GM12878 (cell line): ENCODE data around the gene CNOT8. TPM values are rescaled to one million over a fixed set of nuclear protein-coding genes. Genes with fewer than 3 reads are reported as not detected.

Experiments used
- ATAC-seq: fragments of 200-7000 bp; cut with Tn5 transposase; 3 replicates; pipeline ENCODE4 v1.9.1; 2020; ENCODE audit warnings: mild to moderate bottlenecking, moderate library complexity
- BruUV-seq: library from RNA; stranded (reverse); fragments of 400-500 nt; replicated peaks from 2 replicates; lab custom pipeline; 2021; lab: Mats Ljungman, UMichigan
- CTCF ChIA-PET: fragments of 300-600 bp; sonication (Branson Sonifier 250); formaldehyde crosslinking; extraction: SDS; loops from one replicate; lab custom pipeline; 2021; ENCODE audit warnings: inconsistent platforms; lab: Yijun Ruan, JAX
- POLR2A ChIA-PET: fragments of 350-600 bp; formaldehyde crosslinking; extraction: SDS; loops from one replicate; lab custom pipeline; 2021; ENCODE audit warnings: inconsistent platforms; lab: Charles Lee
- RAD21 ChIA-PET: fragments of 300-600 bp; sonication (Branson Sonifier 250); formaldehyde crosslinking; loops from one replicate; lab custom pipeline; 2023; ENCODE audit warnings: antibody characterized with exemption; ENCODE audit not compliant: unreplicated experiment; lab: Charles Lee
- SMC1A ChIA-PET: fragments of 300-600 bp; sonication (Branson Sonifier 250); formaldehyde crosslinking; loops from one replicate; lab custom pipeline; 2023; ENCODE audit not compliant: unreplicated experiment, uncharacterized antibody; lab: Charles Lee
- DNase-seq: peaks from one replicate; pipeline ENCODE4 v3.0.0-alpha.2; 2011; ENCODE audit warnings: low read depth, low spot score
- FAIRE-seq: peaks from 3 replicates; lab custom pipeline; 2011; peaks lifted over from hg19 to GRCh38; lab: Jason Lieb, UNC
- H2AFZ ChIP-seq: 2 replicates; pipeline ENCODE4 v1.6.0; 2011; ENCODE audit warnings: low read depth, low read length, control low read depth; ENCODE audit not compliant: control insufficient read depth
- H3K27ac ChIP-seq: 2 replicates; pipeline ENCODE4 v1.5.1; 2011; ENCODE audit warnings: control low read depth; ENCODE audit not compliant: control insufficient read depth, insufficient read depth
- H3K27me3 ChIP-seq, 2 experiments: replicated peaks in 1 of 2; 2 replicates each; pipeline versions ENCODE4 v1.6.0 to v1.6.1; 2011; ENCODE audit warnings: low read length in 1 of 2; ENCODE audit not compliant: control insufficient read depth in 2 of 2, insufficient read depth in 2 of 2
- H3K36me3 ChIP-seq, 2 experiments: 2 replicates each; pipeline ENCODE4 v1.5.1; 2011; ENCODE audit warnings: low read length in 1 of 2; ENCODE audit not compliant: control insufficient read depth in 2 of 2, insufficient read depth in 2 of 2
- H3K4me1 ChIP-seq: 2 replicates; pipeline ENCODE4 v1.6.1; 2011; ENCODE audit warnings: mild to moderate bottlenecking, low read length, moderate library complexity, mixed read lengths; ENCODE audit not compliant: control insufficient read depth, insufficient read depth
- H3K4me2 ChIP-seq: 2 replicates; pipeline ENCODE4 v1.6.0; 2011; ENCODE audit warnings: control low read depth; ENCODE audit not compliant: control insufficient read depth, insufficient read depth
- H3K4me3 ChIP-seq: fragments of 200-600 bp; sonication (generic); 2 replicates; pipeline ENCODE4 v1.5.1; 2016
- H3K79me2 ChIP-seq: 2 replicates; pipeline ENCODE4 v1.6.0; 2011; ENCODE audit warnings: low read length; ENCODE audit not compliant: control insufficient read depth, insufficient read depth
- H3K9ac ChIP-seq: 2 replicates; pipeline ENCODE4 v1.8.0; 2011; ENCODE audit warnings: low read length, control low read depth, mixed read lengths; ENCODE audit not compliant: control insufficient read depth, insufficient read depth
- H3K9me3 ChIP-seq: replicated peaks from 3 replicates; pipeline ENCODE4 v1.5.1; 2011; ENCODE audit warnings: mild to moderate bottlenecking, low read length; ENCODE audit not compliant: control insufficient read depth, insufficient read depth
- H4K20me1 ChIP-seq: 2 replicates; pipeline ENCODE4 v1.6.0; 2011; ENCODE audit not compliant: control insufficient read depth, insufficient read depth
- ATF7 ChIP-seq: fragments of 450-650 bp; IDR thresholded peaks from 2 replicates; pipeline ENCODE4 v1.6.1; 2016; ENCODE audit warnings: low read depth, mild to moderate bottlenecking
- ELK1 ChIP-seq: IDR thresholded peaks from 2 replicates; pipeline ENCODE4 v1.6.1; 2012; ENCODE audit warnings: low read depth, low read length, improper control_type of control experiment
- GATAD2B ChIP-seq: fragments of 450-650 bp; conservative IDR thresholded peaks from 2 replicates; pipeline ENCODE4 v1.6.1; 2017; ENCODE audit warnings: low read depth, mild to moderate bottlenecking, moderate library complexity
- KLF5 ChIP-seq: fragments of 450-650 bp; IDR thresholded peaks from 2 replicates; pipeline ENCODE4 v1.6.1; 2014; ENCODE audit warnings: mild to moderate bottlenecking; ENCODE audit not compliant: partially characterized antibody
- MYC ChIP-seq: IDR thresholded peaks from 2 replicates; pipeline ENCODE4 v1.6.1; 2011; ENCODE audit warnings: mild to moderate bottlenecking, low read length, moderate library complexity, inconsistent platforms; ENCODE audit not compliant: insufficient read depth, insufficient replicate concordance, insufficient read length, severe bottlenecking
- RAD51 ChIP-seq: fragments of 450-650 bp; IDR thresholded peaks from 2 replicates; pipeline ENCODE4 v1.6.1; 2016; ENCODE audit warnings: moderate library complexity, mild to moderate bottlenecking, inconsistent platforms
- SMARCA5 ChIP-seq: fragments of 450-650 bp; IDR thresholded peaks from 2 replicates; pipeline ENCODE4 v1.6.1; 2017; ENCODE audit warnings: mild to moderate bottlenecking
- SUPT20H ChIP-seq: IDR thresholded peaks from 2 replicates; pipeline ENCODE4 v1.6.1; 2011; ENCODE audit warnings: low read depth, mild to moderate bottlenecking, low read length, moderate library complexity, borderline replicate concordance; ENCODE audit not compliant: control insufficient read depth
- ZNF274 ChIP-seq: IDR thresholded peaks from one replicate; pipeline ENCODE4 v1.8.0; 2011; ENCODE audit not compliant: insufficient read length, insufficient read depth
- WGBS: methylation state at CpG from one replicate; pipeline ENCODE4 v1.1.6; 2016; ENCODE audit warnings: low lambda C conversion rate; ENCODE audit not compliant: insufficient replicate concordance, insufficient coverage; ENCODE audit errors: missing lambda C conversion rate; 5-methylcytosine and 5-hydroxymethylcytosine counted together
- in situ Hi-C: fragments of 300-500 bp; cut with MboI; formaldehyde crosslinking; loops from 9 replicates; pipeline ENCODE4 v1.14.3; 2018; ENCODE audit warnings: mixed read lengths
- intact Hi-C: fragments of 100-400 bp; cut with micrococcal nuclease; formaldehyde crosslinking; loops from one replicate; pipeline ENCODE4 v1.14.2; 2022; ENCODE audit not compliant: unreplicated experiment
- polyA plus RNA-seq, 11 experiments: library from polyadenylated mRNA; depleted of rRNA in 4 of 11; unstranded in 6 of 11; stranded (reverse) in 5 of 11; fragments of >200 nt; fragmentation: Nextera tagmentation in 4 of 11; fragmentation: Illumina TruSeq in 1 of 11; extraction: Ambion mirVana in 4 of 11; extraction: Trizol in 1 of 11; gene quantifications; 1 replicate in 1 of 11; 2 replicates in 10 of 11; pipeline versions ENCODE4 v1.2.1 to v1.2.3, GENCODE V29; 2011 to 2016; ENCODE audit warnings: inconsistent platforms in 2 of 11, missing spikeins in 2 of 11, low read depth in 1 of 11
- total RNA-seq, 4 experiments: library from RNA; depleted of rRNA in 3 of 4; stranded (reverse); fragments of >200 nt in 3 of 4; fragmentation: Illumina TruSeq in 1 of 4; extraction: Trizol in 1 of 4; gene quantifications; 2 replicates each; pipeline versions ENCODE4 v1.2.1 to v1.2.3, GENCODE V29; 2013 to 2021
- TF ChIP-seq, protein P1 (sequence below): IDR thresholded peaks from 2 replicates; pipeline ENCODE4 v1.6.1; 2012; ENCODE audit warnings: mild to moderate bottlenecking, low read depth, low read length
- TF ChIP-seq, protein P2 (sequence below): fragments of 450-650 bp; IDR thresholded peaks from 2 replicates; pipeline ENCODE4 v1.6.1; 2018; ENCODE audit warnings: mild to moderate bottlenecking, low read depth, moderate library complexity; ENCODE audit not compliant: partially characterized antibody

CNOT8 gene
- total and polyA plus RNA-seq, 10 of the 15 experiments (the other 5 are each of a cell fraction or from before 2014, with no cell fraction given): 13.2 to 57.1 (median 39.0) TPM

DNA sequence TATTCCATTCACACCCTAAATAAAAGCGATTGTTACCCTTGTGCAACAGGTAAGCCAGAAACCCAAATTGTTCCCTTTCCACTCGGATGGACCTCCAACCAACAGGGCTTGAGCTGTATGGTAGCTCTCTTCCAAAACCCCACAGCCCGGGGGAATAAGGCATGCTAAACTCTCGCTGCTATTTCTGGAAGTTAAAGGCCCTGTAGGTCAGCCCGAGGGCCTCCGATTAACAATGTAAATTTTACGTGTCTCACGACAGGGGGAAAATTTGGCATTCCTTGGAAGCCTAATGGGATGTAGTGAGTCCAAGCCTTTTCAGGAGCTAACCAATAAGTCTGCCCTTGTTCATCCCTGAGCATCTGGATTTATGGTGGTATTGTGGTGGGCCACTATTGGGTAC is 26.0 kb downstream of the CNOT8 start:
- Histone ChIP-seq H3K79me2 (no peaks in the 10 kb centered on the region), H3K4me3 (no peak overlapping the region), H3K27ac (no peak overlapping the region), H3K27me3 (no peaks in the 10 kb centered on the region), H4K20me1 (no peaks in the 10 kb centered on the region), H3K4me2 (no peak overlapping the region), H3K9me3 (peaks cover 14% of the 10 kb centered on the region; the same call in 2 of the 3 replicates), H3K4me1 (no peaks in the 10 kb centered on the region), H2AFZ (no peak overlapping the region), H3K9ac (no peak overlapping the region), H3K36me3 (peaks cover 7 to 23% of the 10 kb centered on the region in 2 experiments)
- FAIRE-seq (no peak), ATAC-seq (no peak), DNase-seq (no peak)
- POLR2A ChIA-PET: interaction anchor here (0.6 kb wide), 1 partner anchor 37 kb away, joined by 7 read pairs; no protein-coding TSS in a partner anchor
- SMC1A ChIA-PET: interaction anchor here (0.9 kb wide), 1 partner anchor 34 kb away, joined by 4 read pairs; the partner anchor contains the start of gene FAXDC2
- WGBS: 98% methylated on average over 8 of the region's 8 CpGs
- intact Hi-C loops (no loop called here), in situ Hi-C loops (no loop called here)
- BruUV-seq: no TSS peak
- RAD21 ChIA-PET: no interaction called here
- CTCF ChIA-PET: no interaction called here
- TF ChIP-seq MYC: no peak
- TF ChIP-seq ELK1: no peak
- no peak for TF ChIP-seq RAD51
- TF ChIP-seq ZNF274: no peak
- no peak for TF ChIP-seq SMARCA5
- TF ChIP-seq, protein P1, sequence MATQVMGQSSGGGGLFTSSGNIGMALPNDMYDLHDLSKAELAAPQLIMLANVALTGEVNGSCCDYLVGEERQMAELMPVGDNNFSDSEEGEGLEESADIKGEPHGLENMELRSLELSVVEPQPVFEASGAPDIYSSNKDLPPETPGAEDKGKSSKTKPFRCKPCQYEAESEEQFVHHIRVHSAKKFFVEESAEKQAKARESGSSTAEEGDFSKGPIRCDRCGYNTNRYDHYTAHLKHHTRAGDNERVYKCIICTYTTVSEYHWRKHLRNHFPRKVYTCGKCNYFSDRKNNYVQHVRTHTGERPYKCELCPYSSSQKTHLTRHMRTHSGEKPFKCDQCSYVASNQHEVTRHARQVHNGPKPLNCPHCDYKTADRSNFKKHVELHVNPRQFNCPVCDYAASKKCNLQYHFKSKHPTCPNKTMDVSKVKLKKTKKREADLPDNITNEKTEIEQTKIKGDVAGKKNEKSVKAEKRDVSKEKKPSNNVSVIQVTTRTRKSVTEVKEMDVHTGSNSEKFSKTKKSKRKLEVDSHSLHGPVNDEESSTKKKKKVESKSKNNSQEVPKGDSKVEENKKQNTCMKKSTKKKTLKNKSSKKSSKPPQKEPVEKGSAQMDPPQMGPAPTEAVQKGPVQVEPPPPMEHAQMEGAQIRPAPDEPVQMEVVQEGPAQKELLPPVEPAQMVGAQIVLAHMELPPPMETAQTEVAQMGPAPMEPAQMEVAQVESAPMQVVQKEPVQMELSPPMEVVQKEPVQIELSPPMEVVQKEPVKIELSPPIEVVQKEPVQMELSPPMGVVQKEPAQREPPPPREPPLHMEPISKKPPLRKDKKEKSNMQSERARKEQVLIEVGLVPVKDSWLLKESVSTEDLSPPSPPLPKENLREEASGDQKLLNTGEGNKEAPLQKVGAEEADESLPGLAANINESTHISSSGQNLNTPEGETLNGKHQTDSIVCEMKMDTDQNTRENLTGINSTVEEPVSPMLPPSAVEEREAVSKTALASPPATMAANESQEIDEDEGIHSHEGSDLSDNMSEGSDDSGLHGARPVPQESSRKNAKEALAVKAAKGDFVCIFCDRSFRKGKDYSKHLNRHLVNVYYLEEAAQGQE: no peak
- no peak for TF ChIP-seq GATAD2B
- no peak for TF ChIP-seq SUPT20H
- TF ChIP-seq KLF5: no peak
- no peak for TF ChIP-seq ATF7
- TF ChIP-seq, protein P2, sequence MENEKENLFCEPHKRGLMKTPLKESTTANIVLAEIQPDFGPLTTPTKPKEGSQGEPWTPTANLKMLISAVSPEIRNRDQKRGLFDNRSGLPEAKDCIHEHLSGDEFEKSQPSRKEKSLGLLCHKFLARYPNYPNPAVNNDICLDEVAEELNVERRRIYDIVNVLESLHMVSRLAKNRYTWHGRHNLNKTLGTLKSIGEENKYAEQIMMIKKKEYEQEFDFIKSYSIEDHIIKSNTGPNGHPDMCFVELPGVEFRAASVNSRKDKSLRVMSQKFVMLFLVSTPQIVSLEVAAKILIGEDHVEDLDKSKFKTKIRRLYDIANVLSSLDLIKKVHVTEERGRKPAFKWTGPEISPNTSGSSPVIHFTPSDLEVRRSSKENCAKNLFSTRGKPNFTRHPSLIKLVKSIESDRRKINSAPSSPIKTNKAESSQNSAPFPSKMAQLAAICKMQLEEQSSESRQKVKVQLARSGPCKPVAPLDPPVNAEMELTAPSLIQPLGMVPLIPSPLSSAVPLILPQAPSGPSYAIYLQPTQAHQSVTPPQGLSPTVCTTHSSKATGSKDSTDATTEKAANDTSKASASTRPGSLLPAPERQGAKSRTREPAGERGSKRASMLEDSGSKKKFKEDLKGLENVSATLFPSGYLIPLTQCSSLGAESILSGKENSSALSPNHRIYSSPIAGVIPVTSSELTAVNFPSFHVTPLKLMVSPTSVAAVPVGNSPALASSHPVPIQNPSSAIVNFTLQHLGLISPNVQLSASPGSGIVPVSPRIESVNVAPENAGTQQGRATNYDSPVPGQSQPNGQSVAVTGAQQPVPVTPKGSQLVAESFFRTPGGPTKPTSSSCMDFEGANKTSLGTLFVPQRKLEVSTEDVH: no peak
